GM18909 (cell line): ENCODE data around the gene CNOT6L.
A peak's percentile ranks its signal among the peaks of the same experiment; 100 is the strongest.
"Not testable (repeated sequence)": the region's sequence is repeated elsewhere in the genome, so short reads cannot be mapped to it uniquely, and the experiment has no call there.

Source experiments
- ATAC-seq: cut with Tn5 transposase; IDR thresholded peaks from one replicate; pipeline ENCODE4 v1.9.1; 2021; ENCODE audit warnings: mild to moderate bottlenecking; ENCODE audit not compliant: unreplicated experiment, poor library complexity

CNOT6L gene

DNA sequence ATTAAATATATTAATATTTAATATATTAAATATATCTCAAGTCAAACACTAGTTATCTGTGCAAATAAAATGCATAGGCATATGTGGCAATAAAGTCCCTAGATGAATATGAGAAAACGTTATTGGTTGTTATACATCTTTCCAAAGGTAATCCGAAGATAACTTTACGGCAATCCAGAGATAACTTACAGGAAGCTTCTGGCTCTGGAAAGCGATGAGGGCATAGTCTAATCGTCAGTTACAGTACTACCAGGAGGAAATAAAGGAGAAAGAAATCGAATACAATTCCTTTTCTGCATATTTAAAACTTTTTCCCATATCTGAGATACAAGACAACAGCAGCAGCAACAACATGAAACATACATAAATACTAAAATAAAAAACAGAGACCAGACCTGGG is 35.3 kb downstream of the CNOT6L start:
- ATAC-seq: no peak

DNA sequence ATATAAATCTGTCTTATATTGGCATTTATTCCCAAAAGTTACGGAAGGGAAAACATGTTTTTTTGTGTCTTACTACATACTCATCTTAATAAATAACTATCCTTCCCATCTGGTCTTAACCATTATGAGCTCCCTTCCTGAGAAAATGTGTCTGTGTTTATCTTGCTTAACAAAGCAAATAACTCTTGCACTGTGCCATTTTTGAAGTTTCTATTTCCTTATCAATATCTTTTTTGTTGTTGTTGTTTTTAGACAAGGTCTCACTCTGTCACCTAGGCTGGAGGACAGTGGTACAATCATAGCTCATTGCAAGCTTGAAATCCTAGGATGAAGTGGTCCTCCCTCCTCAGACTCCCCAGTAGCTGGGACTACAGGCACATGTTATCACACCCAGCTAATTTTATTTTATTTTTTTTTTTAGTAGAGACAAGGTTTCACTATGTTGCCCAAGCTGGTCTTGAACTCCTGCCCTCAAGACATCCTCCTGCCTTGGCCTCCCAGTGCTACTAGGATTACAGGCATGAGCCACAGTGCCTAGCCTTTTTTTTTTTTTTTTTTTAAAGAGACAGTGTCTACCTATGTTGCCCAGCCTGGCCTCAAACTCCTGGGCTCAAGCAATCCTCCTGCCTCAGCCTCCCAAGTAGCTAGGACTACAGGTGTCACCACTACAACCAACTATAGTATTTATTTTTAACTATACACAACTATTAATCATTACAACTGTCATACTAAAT is 36.9 kb downstream of the CNOT6L start:
- no peak for ATAC-seq

DNA sequence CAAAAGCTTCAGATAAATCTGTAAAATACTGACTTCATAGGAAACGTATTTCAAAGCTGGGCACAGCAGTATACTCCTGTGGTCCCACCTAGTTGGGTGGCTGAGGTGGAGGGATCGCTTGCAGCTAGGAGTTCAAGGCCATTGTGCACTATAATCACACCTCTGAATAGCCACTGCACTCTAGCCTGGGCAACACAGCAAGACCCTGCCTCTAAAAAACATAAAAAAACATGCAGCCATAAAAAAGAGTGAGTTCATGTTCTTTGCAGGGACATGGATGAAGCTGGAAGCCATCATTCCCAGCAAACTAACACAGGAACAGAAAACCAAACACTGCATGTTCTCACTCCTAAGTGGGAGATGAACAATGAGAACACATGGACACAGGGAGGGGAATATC is 38.4 kb downstream of the CNOT6L start:
- ATAC-seq: not testable (repeated sequence)

DNA sequence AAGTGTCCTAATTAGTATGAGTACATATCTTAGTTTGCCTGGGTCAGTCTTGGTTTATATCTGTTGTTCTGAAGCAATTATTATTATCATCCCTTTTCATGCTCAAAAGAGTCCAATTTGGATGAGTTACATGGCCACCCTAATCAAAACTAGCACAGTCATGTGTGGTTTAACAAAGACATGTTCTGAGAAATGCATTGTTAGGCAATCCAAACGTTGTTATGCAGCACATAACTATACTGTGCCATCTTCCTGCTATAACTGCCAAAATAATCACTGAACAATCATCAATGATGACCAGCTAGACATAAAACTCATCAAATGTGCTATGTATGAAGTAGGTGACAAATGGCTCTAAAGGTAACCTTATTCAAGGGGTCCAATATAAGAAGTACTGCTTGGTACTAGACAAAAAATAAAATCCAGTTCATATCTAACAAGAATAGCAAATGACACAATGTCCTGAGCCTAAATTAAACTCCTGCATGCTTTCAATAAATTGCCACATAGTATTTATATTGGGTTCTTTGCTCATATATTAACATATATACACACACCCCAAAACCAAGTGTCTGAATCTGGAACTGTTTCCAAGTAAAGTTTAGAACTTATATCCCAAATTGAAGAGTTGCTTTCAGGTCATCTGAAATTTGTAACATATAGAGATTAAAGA is 41.9 kb downstream of the CNOT6L start:
- ATAC-seq: no peak

DNA sequence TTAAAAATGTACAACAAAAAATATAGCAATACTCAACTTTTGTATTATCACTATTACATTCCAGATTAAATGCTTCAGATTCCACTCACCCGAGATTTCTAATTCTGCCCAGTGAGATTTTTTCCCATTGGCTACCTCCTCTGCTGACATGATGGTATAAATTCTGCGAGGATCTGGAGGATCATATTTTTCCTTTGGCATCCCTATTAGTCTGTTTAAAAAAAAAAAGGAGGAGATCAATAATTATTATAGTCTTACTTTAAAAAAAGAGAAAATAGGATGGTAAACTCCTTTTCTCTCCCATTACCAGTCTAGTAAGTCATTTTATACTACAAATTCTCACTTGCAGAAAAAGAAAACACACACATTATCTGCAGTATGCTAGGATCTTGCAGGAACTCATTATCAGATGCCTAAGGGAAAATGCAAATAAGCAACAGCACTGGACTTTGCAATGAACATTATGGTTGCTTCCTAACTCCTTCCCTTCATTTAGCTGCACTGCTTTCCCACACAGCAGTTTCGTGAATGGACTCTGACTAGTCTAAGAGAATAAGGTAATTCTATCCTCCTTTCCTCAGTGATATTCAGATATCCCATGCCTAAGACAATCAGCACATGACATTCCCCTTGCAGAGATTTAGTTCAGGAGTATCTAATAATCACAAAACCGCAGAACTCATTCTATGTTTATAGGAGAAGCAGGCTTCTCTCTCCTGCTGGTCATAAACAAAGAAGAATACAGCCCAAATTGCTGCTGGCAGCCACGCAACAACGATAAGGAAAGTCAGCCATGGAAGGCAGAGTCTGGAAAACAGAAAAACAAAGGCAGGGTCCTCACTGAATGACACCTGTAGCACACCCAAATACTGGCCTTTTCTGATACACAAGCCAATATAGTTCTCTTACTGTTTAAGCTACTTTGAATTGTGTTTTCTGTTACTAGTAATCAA is 42.7 kb downstream of the CNOT6L start:
- no peak for ATAC-seq

DNA sequence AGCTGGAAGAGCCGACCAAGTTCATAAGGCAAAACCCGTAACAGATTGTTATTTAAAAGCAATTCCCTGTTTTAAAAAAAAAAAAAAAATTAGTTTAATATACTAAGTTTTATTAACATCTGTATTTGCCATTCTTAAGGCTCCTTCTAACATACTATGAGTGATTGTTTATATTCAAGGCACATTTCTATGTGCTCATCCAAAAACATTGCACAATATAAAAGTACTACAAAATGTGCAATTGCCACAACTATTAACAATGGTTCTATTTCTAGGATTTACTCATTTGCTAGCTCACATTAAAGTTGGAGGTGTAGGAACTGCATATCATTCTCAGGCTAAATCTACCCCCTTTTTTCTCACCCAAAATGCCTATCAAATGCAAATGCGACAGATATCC is 46.1 kb downstream of the CNOT6L start:
- no peak for ATAC-seq

DNA sequence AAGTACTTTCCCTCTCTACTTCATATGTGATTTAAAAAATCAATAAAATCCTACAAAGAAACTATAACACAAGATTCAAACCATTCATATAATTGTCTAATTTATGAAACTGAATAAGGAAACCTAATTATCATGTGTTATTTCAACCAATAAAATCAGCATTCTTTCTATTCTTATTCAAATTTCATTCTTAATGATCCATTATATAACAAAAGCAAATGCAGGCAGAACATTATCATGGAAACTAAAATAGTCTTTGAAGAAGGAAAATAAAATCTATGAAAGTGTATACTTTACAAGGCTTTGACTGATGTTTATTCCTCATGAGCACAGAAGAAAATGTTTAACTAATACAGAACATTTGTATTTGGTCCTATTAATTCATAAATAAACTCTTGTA is 47.6 kb downstream of the CNOT6L start:
- no peak for ATAC-seq

DNA sequence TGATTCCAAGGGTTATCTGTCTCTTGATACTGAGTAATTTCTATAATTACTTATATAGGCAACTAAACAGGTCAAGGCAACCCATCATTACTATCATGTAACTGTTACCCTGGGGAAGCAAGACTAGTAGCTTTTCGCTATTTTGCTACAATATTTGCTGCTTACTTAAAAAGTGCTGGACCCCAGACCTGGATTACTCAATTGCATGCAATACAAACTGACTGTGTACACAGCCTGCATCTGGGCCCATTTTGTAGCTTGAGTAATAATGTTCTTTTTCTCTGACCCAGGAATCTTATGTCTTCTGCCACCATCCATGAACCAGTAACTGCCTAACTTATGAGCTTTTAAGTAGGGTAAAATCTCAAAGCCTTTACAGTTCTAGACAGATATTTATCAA is 53.4 kb downstream of the CNOT6L start:
- no peak for ATAC-seq

DNA sequence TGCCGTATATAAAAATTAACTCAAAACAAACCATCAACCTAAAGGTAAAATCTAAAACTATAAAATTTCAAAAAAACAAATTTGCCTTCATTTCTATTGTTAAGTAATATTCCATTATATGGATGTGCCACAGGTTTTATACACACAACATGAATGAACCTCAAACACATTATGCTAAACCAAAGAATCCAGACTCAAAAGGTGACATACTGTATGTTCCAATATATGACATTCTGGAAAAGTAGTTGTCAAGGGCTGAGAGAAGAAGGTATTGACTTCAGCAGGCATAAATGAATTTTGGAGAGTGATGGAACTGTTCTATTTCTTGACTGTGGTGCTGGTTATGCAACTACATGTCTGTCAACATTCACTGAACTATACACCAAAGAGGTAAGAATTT is 56.6 kb downstream of the CNOT6L start:
- no peak for ATAC-seq

DNA sequence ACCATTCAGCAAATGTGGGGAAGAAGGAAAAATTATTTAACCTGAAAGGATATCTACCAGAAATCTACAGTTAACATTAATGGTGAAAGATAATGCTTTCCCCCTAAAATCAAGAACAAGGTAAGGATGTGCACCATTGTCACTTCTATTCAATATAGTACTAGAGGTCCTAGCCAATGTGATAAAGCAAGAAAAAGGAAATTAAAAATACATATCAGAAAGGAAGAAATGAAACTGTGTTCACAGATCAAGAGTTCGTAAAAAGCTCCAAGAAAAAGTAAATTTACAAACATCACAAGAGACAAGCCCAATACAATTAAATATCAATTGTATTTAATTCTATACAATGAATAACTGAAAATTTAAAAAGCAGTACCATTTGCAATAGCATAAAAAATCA is 57.6 kb downstream of the CNOT6L start:
- no peak for ATAC-seq

DNA sequence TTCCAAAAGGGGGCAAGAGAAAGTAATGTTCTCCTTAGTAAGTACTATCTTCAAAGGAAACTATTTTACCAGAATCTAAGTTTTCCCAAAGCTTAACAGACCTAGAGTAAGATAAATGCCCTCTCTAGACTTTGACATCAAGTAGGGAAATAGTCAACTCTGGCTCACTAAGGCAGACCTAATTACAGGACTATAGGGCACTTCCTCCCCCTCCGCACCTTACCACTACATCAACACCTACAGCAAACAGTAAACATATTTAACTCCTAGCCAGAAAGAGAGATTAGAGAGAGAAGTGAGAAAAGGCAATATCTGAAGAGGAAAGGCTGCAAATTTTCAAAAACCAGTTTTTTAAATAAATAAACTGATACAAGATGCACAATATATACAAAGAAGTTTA is 60.4 kb downstream of the CNOT6L start:
- ATAC-seq: no peak

DNA sequence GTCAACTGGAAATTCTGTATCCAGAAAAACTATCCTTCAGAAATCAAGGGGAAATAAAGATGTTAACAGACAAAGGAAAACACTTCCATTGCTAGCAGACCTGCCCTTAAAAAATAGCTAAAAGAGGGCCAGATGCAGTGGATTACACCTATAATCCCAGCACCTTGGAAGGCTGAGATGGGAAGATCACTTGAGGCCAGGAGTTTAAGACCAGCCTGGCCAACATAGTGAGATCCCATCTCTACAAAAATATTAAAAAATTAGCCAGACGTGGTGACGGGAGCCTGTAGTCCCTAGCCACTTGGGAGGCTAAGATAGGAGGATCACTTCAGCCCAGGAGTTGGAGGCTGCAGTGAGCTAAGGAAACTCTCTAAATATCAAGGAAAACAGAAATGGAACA is 67.4 kb downstream of the CNOT6L start:
- no peak for ATAC-seq

DNA sequence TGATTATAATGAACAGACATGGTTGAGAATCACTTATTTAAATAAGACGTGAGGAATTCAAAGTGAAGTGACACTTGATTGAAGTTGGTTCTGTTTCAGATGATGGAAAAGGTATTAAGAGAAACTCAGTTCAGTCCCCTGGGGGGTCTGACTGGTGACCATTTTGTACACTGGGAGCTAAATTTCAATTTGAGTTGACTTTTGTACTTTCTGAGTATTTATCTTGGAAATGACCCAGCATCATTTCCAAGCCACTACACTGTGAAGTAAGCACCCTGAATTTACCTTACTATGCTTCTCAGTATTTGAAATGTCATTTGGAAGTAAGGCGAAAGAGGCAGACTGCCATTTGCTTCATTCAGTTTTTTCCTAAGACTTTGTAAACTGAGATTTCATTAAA is 73.4 kb downstream of the CNOT6L start:
- ATAC-seq: no peak

DNA sequence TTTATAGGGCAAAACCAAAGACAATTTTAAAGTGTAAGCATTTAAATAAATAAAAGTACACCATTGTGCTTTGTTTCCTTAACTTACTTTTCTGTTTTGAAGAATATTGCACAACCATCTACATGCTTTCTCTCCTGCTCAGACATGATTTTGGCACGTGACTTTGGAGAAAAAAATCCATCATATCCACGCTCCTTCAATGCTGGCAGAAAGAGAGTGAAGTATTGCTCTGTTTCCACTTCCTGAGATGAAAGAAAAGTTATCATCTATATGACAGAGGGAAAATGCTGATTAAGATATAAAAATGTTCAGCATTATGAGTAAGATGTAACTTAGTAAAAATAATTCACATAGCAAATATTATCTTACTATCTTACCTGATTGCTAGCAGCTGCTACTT is 77.1 kb downstream of the CNOT6L start:
- no peak for ATAC-seq

DNA sequence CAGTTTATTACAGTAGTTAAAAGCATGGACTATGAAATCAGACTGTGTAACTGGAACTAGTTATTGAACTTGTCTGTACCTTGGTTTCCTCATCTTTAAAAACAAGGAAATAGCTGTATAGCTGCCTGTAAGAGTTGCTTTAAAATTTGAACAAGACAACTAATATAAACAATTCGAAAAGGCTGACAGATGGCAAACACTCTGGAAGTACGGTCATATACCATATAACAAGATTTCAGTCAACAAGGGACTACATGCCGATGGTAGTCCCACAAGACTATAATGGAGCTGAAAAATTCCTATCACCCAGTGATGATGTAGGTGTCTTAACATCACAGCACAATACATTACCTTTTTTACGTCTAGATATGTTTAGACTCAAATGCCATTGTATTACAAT is 78.7 kb downstream of the CNOT6L start:
- no peak for ATAC-seq

DNA sequence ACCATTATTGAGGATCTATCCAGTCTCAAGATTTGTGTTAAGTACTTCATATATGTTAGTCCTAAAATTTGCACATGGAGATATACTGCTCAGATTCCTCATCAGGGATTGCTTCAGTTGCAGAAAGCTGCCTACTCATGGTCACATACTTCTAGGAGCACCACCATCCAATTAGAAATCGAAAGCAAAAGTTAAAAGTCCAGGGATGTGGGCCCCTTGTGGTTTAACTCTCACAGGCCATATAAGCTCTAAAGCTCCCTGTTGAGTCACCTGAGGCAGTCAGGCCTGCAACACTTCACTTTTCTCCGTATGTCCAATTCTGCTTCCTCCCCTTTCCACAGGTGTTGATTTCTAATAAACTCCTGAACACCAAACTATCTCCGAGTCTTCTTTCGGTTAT is 84.2 kb downstream of the CNOT6L start:
- peak; percentile 96 for ATAC-seq

DNA sequence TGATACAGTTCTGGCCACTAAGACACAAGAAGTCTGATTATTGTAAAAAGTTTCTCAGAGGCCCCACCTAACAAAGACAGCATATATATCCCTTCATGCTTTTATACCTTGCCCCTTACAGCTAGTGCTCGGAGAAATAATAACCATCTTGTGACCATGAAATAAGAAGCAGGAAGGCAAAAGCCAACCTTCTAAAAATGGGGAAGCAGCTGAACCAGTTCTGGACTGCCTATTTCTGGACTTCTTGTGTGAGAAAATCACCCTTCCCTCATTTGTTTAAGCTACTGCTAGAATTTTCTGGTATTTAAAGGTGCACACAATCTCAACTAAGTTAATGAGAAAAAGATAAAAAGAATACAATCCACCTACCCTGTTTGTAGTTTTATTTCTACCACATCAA is 87.5 kb downstream of the CNOT6L start:
- no peak for ATAC-seq

DNA sequence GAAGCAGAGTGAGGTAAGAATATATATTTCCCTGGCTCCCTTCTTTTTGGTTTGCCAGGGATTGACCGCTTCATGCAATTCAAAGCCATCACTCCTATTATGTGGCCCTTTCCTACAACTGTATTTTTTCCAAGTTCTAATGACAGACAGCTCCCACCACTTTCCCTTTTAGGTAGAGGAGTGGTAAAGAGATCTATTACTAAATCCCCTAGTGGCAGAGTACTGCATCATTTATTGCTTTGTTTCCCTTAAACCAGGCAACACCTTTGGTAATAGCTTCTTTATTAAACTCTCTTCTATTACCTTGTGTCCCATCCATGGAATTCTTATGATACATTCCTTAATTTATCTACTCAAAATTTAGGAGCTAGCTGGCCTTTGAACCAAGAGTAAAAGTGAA is 90.7 kb downstream of the CNOT6L start:
- ATAC-seq: no peak

DNA sequence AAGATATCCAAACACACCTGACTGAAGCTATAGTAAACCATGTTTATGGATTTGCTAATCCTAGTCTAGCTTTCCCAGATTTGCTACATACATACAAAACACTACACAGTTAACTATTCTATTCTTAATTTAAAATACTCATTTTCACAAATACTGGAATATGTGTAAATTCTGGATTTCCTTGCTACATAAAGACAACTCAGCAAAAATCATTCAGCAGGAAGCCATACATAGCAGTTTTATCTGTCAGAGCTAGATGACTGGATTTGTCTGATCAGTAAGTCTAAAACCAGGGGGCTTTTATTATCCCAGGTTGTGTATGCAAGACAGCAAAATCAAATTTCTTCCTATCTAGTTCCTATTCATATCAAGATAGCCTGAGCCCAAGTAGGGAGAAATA is 98.1 kb downstream of the CNOT6L start:
- no peak for ATAC-seq

DNA sequence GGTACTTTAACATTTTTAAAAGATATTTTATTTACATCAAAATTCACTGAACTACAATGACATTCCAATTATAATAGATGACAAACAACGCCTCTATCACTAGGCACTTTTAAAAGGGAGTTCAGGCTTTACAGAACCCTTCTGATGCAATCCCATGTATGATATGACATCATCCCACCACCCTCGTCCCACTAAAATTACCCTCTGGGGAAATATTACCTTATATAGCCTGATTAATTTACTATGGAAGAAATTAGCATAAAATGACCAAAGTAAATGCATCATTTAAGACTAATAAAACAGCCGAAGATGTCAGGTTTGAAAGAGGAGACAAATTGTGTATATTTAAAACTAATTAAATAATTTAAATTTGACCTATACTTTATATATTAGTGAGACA is 100.7 kb downstream of the CNOT6L start:
- ATAC-seq: not testable (repeated sequence)
